Adrenal gland (tissue), 12 donors: ENCODE measurements around the gene RASAL1. TPM values are rescaled to one million over a fixed set of nuclear protein-coding genes. Genes with fewer than 3 reads are reported as not detected.
A peak's percentile ranks its signal among the peaks of the same experiment; 100 is the strongest.

Experiments used
- DNase-seq, 7 donors: peaks; one replicate each; pipeline ENCODE4 v3.0.0-alpha.2; 2019 to 2020
- H3K27ac ChIP-seq, 5 donors: fragments of 200-600 bp; sonication (generic) in 4 of 5; 1 replicate in 3 of 5; 2 replicates in 2 of 5; pipeline versions ENCODE4 v1.5.1 to v1.8.0; 2016 to 2020; ENCODE audit warnings: mild to moderate bottlenecking in 1 of 5
- H3K27me3 ChIP-seq: fragments of 200-600 bp; 2 replicates; pipeline ENCODE4 v1.8.0; 2021
- H3K36me3 ChIP-seq, 2 donors: fragments of 200-600 bp; replicated peaks in 1 of 2; 1 replicate in 1 of 2; 2 replicates in 1 of 2; pipeline versions ENCODE4 v1.5.1 to v1.8.0; 2018 to 2022
- H3K4me1 ChIP-seq, 2 donors: fragments of 200-600 bp; replicated peaks in 1 of 2; 1 replicate in 1 of 2; 2 replicates in 1 of 2; pipeline versions ENCODE4 v1.5.1 to v1.8.0; 2018 to 2021
- H3K4me3 ChIP-seq, 4 donors: fragments of 200-600 bp; sonication (generic) in 3 of 4; one replicate each; pipeline ENCODE4 v1.5.1; 2016 to 2018
- H3K9me3 ChIP-seq, 3 donors: fragments of 200-600 bp; sonication (generic) in 1 of 3; replicated peaks in 1 of 3; 1 replicate in 2 of 3; 2 replicates in 1 of 3; pipeline versions ENCODE4 v1.5.1 to v1.8.0; 2016 to 2021
- POLR2A ChIP-seq, 2 donors: fragments of 450-650 bp; IDR thresholded peaks; one replicate each; pipeline ENCODE4 v1.6.1; 2017; ENCODE audit warnings: antibody characterized with exemption in 2 of 2, mild to moderate bottlenecking in 2 of 2, moderate library complexity in 1 of 2
- WGBS, 4 donors: extraction: QIAGEN DNeasy Blood & Tissue Kit in 2 of 4; methylation state at CpG; one replicate each; pipeline versions ENCODE4 v1.1.5 to v1.1.7; 2013 to 2017; 5-methylcytosine and 5-hydroxymethylcytosine counted together
- intact Hi-C, 2 donors: fragments of 100-400 bp; cut with DNase I; formaldehyde crosslinking; loops; one replicate each; pipeline versions ENCODE4 v1.14.1 to v1.15.0; 2022 to 2023
- microRNA-seq, 3 donors: library from miRNA; unstranded; fragments of <30 nt; microRNA quantifications; one replicate each; pipeline ENCODE4, GENCODE V29; 2017 to 2020
- polyA plus RNA-seq, 3 donors: library from polyadenylated mRNA; stranded (reverse); fragments of 200-250 nt in 2 of 3; fragments of 350-450 nt in 1 of 3; fragmentation: Illumina TruSeq in 1 of 3; extraction: RNeasy Lipid Tissue Mini Kit (QIAGEN cat#74804) in 1 of 3; gene quantifications; one replicate each; pipeline ENCODE4 v1.2.3, GENCODE V29; 2013 to 2014
- small RNA-seq, 2 donors: library from RNA; depleted of rRNA; stranded (forward); fragments of <200 nt; gene quantifications; one replicate each; pipeline ENCODE3, GENCODE V24; 2016
- total RNA-seq, 9 donors: library from RNA; depleted of rRNA in 4 of 9; stranded (reverse); fragments of >200 nt in 4 of 9; fragments of 120-200 nt in 1 of 9; fragmentation: NEBNext Ultra II Directional in 1 of 9; extraction: Animal tissue kit (Norgen Biotek cat#: 25700) in 1 of 9; gene quantifications; one replicate each; pipeline versions ENCODE4 v1.1.0 to v1.2.4, GENCODE V29; 2013 to 2023
- TF ChIP-seq, protein P1 (sequence below), 6 experiments: fragments of 450-650 bp in 4 of 6; fragments of 200-600 bp in 2 of 6; sonication (generic) in 1 of 6; IDR thresholded peaks; 1 replicate in 5 of 6; 2 replicates in 1 of 6; pipeline versions ENCODE4 v1.5.1 to v1.8.0; 2016 to 2021; ENCODE audit warnings: antibody characterized with exemption in 6 of 6, mild to moderate bottlenecking in 2 of 6, moderate library complexity in 1 of 6
- donor health status: healthy with polysubstance abuse.
- donor health status: Bipolar disorder and iron deficiency.
- donor health status: DM: yes; HTN: yes; CAD: no.
- donor health status: DM: no; HTN: no; CAD: no.
- donor health status: DM: no; HTN: no; CAD: no.
- donor health status: DM: yes; HTN: yes; CAD: no.

Gene RASAL1
- total and polyA plus RNA-seq, 12 donors = 22.6 to 90.4 (median 43.3) TPM

DNA sequence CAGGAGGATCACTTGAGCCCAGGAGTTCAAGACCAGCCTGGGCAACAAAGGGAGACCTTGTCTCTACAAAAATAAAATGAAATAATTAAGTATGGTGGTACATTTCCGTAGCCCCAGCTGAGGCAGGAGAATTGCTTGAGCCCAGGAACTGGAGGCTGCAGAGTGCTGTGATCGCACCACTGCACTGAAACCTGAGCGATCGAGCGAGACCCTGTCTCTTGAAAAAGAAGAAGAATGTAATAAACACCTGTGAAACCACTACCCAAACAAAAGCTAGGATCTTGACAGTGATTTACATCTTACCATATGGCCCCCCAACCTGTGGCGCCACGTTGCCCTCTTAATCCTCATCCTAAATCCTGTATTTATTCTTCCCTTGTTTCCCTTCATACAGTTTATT lies 84.8 kb downstream of the RASAL1 start:
- TF ChIP-seq, protein P1, sequence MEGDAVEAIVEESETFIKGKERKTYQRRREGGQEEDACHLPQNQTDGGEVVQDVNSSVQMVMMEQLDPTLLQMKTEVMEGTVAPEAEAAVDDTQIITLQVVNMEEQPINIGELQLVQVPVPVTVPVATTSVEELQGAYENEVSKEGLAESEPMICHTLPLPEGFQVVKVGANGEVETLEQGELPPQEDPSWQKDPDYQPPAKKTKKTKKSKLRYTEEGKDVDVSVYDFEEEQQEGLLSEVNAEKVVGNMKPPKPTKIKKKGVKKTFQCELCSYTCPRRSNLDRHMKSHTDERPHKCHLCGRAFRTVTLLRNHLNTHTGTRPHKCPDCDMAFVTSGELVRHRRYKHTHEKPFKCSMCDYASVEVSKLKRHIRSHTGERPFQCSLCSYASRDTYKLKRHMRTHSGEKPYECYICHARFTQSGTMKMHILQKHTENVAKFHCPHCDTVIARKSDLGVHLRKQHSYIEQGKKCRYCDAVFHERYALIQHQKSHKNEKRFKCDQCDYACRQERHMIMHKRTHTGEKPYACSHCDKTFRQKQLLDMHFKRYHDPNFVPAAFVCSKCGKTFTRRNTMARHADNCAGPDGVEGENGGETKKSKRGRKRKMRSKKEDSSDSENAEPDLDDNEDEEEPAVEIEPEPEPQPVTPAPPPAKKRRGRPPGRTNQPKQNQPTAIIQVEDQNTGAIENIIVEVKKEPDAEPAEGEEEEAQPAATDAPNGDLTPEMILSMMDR (IDR thresholded peaks at IDR 0.05) = no peak
- no peak for TF ChIP-seq POLR2A (IDR thresholded peaks at IDR 0.05)
- WGBS, 4 donors = 84 to 94% (median 89%) methylated on average over 7 of the region's 7 CpGs
- Histone ChIP-seq H3K27me3 (no peaks in the 10 kb centered on the region), H3K4me1 (no peaks in the 10 kb centered on the region), H3K36me3 (no peaks in the 10 kb centered on the region), H3K27ac (no peak overlapping the region), H3K4me3 (no peak overlapping the region), H3K9me3 (no peaks in the 10 kb centered on the region)
- intact Hi-C loops = loop anchor here (5.0 to 10.0 kb wide), 3 partner anchors 102 to 384 kb away; no protein-coding TSS in a partner anchor
- DNase-seq = no peak

DNA sequence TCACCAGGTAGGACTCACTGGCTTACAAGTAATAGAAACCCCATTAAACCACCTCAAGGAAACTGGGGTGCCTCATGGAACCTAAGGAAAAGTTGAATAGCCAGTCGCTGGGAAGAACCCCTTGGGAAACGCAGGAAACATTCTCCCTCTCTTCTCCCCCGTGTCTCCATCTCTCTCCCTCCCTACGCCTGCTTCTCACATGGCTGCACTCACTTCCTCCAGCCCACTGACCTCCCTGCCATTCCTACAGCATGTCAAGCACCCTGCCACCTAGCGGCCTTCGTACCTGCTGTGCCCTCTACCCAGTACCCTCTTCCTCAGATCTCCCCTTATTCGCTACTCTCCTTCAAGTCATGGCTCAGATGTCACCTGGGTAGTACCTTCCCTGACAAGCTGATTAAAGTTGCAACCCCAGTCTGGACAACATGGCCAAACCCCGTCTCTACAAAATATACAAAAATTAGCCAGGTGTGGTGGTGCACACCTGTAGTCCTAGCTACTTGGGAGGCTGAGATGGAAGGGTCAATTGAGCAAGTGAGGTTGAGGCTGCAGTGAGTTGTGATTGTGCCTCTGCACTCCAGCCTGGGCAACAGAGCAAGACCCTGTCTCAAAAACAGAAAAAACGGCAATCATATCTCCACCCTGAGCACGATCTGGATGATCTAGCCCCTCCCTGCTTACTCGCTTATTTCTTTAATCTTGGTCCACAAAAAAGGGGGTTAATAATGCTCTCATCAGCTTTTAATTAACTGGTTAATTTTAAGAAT lies 85.4 kb downstream of the RASAL1 start:
- Histone ChIP-seq H3K27me3 (no peaks in the 10 kb centered on the region), H3K36me3 (no peaks in the 10 kb centered on the region), H3K4me1 (no peaks in the 10 kb centered on the region), H3K27ac (no peak overlapping the region), H3K9me3 (no peaks in the 10 kb centered on the region), H3K4me3 (no peak overlapping the region)
- DNase-seq = peak in 1 of 7 donors; percentile 15
- TF ChIP-seq, protein P1 (IDR thresholded peaks at IDR 0.05) = peak in 1 of 6 experiments; percentile 12
- TF ChIP-seq POLR2A (IDR thresholded peaks at IDR 0.05) = no peak
- 64 to 69% (median 66%) methylated on average over 11 of the region's 11 CpGs for WGBS, 4 donors
- intact Hi-C loops = loop anchor here (2.0 to 10.0 kb wide), 6 partner anchors 47 to 385 kb away; no protein-coding TSS in a partner anchor

Small RNAs within 50 kb of the gene (microRNA-seq; reads per million reads assigned to microRNA genes)
- 0 reads per million in 3 donors for gene MIR7106

Small RNAs within 50 kb of the gene (small RNA-seq; reads per million reads assigned to genes)
- gene MIR7106 = 0 reads per million in 2 donors
- 0 reads per million in 2 donors for gene RF00019

Other genes with a start within 250 kb of the RASAL1 start
- 10 to 100 TPM in 8 of 9 donors, 1 to 10 TPM in 1; 9.1 to 32.0 (median 17.2) TPM for gene OAS1, start 228.8 kb downstream of the RASAL1 start, total RNA-seq
- 10 to 100 TPM in 2 of 3 donors, 1 to 10 TPM in 1; 9.2 to 31.2 (median 22.1) TPM for gene OAS1, start 228.8 kb downstream of the RASAL1 start, polyA plus RNA-seq
- 10 to 100 TPM in 6 of 9 donors, 1 to 10 TPM in 3; 5.5 to 19.4 (median 11.5) TPM for gene OAS3, start 197.3 kb downstream of the RASAL1 start, total RNA-seq
- gene OAS3, start 197.3 kb downstream of the RASAL1 start, polyA plus RNA-seq = 1 to 10 TPM; 2.7 to 9.3 (median 6.8) TPM
- gene OAS2, start 157.2 kb downstream of the RASAL1 start, total RNA-seq = 10 to 100 TPM in 3 of 9 donors, 1 to 10 TPM in 6; 2.5 to 29.1 (median 8.3) TPM
- 10 to 100 TPM in 1 of 3 donors, 1 to 10 TPM in 2; 3.5 to 30.4 (median 9.5) TPM for gene OAS2, start 157.2 kb downstream of the RASAL1 start, polyA plus RNA-seq
- gene DTX1, start 79.0 kb downstream of the RASAL1 start, total RNA-seq = 10 to 100 TPM in 3 of 9 donors, 1 to 10 TPM in 6; 1.3 to 20.0 (median 7.4) TPM
- gene DTX1, start 79.0 kb downstream of the RASAL1 start, polyA plus RNA-seq = 1 to 10 TPM; 2.8 to 8.4 (median 4.7) TPM
- under 1 TPM in 3 of 9 donors, not detected in 6; 0.14 to 0.28 (median 0.22) TPM for gene CFAP73, start 14.0 kb upstream of the RASAL1 start, total RNA-seq
- under 1 TPM in 2 of 3 donors, not detected in 1; 0.24 to 0.57 TPM for gene CFAP73, start 14.0 kb upstream of the RASAL1 start, polyA plus RNA-seq
- 100 to 1,000 TPM in 2 of 9 donors, 10 to 100 TPM in 7; 41.9 to 109 (median 78.3) TPM for gene DDX54, start 49.7 kb upstream of the RASAL1 start, total RNA-seq
- gene DDX54, start 49.7 kb upstream of the RASAL1 start, polyA plus RNA-seq = 10 to 100 TPM; 27.9 to 60.5 (median 44.4) TPM
- gene RITA1, start 50.0 kb upstream of the RASAL1 start, total RNA-seq = 10 to 100 TPM; 31.7 to 84.1 (median 41.2) TPM
- 10 to 100 TPM; 17.5 to 19.6 (median 18.6) TPM for gene RITA1, start 50.0 kb upstream of the RASAL1 start, polyA plus RNA-seq
- 100 to 1,000 TPM in 3 of 9 donors, 10 to 100 TPM in 6; 21.2 to 144 (median 81.2) TPM for gene TPCN1, start 85.7 kb upstream of the RASAL1 start, total RNA-seq
- gene TPCN1, start 85.7 kb upstream of the RASAL1 start, polyA plus RNA-seq = 100 to 1,000 TPM in 1 of 3 donors, 10 to 100 TPM in 2; 35.1 to 198 (median 80.6) TPM
- gene SLC8B1, start 199.3 kb upstream of the RASAL1 start, total RNA-seq = 100 to 1,000 TPM in 8 of 9 donors, 10 to 100 TPM in 1; 67.6 to 286 (median 157) TPM
- gene SLC8B1, start 199.3 kb upstream of the RASAL1 start, polyA plus RNA-seq = 100 to 1,000 TPM; 194 to 288 (median 216) TPM
- 100 to 1,000 TPM in 8 of 9 donors, 10 to 100 TPM in 1; 66.7 to 416 (median 347) TPM for gene PLBD2, start 222.8 kb upstream of the RASAL1 start, total RNA-seq
- gene PLBD2, start 222.8 kb upstream of the RASAL1 start, polyA plus RNA-seq = 100 to 1,000 TPM; 128 to 467 (median 142) TPM